Measurements from ENCODE around the gene STPG3. TPM values are rescaled to one million over a fixed set of nuclear protein-coding genes. Genes with fewer than 3 reads are reported as not detected.
A peak's percentile ranks its signal among the peaks of the same experiment; 100 is the strongest.

STPG3 gene
- total and polyA plus RNA-seq, 9 of the 15 experiments (the other 6 are each of a cell fraction or from before 2014, with no cell fraction given): not detected

GRCh38 chr9:137302449-137303150 lies 51.5 kb downstream of the STPG3 start (continued):
- TF ChIP-seq XRCC4 (IDR thresholded peaks at IDR 0.05; ENCODE audit: extremely low read depth, insufficient read depth, insufficient read length) (no peak), U2AF2 (optimal IDR thresholded peaks at IDR 0.05; ENCODE audit: low read depth, low read length) (no peak), DDX20 (tag; IDR thresholded peaks at IDR 0.05; ENCODE audit: low read depth) (no peak), WHSC1 (IDR thresholded peaks at IDR 0.05; ENCODE audit: low read length) (no peak), NFE2L1 (tag; IDR thresholded peaks at IDR 0.05; ENCODE audit: borderline replicate concordance, low read depth) (no peak), ZNF507 (tag; conservative IDR thresholded peaks at IDR 0.05) (no peak), ILF3 (IDR thresholded peaks at IDR 0.05; ENCODE audit: borderline replicate concordance) (no peak), ZNF316 (IDR thresholded peaks at IDR 0.05) (no peak), CXXC5 (CRISPR knock-in tag; IDR thresholded peaks at IDR 0.05) (peak; percentile 62; the same call in 1 of the 2 replicates), ZNF318 (IDR thresholded peaks at IDR 0.05; ENCODE audit: borderline replicate concordance in 1 of 2, low read depth in 1 of 2) (no peak), ILK (tag; IDR thresholded peaks at IDR 0.05; ENCODE audit: borderline replicate concordance, low read depth) (no peak), GTF3C2 (IDR thresholded peaks at IDR 0.05; ENCODE audit: borderline replicate concordance, extremely low read depth, insufficient read length) (no peak), TRIM24 (IDR thresholded peaks at IDR 0.05) (no peak), DEAF1 (CRISPR knock-in tag; IDR thresholded peaks at IDR 0.05) (no peak), RBM39 (optimal IDR thresholded peaks at IDR 0.05; ENCODE audit: low read depth, low read length) (no peak)
